Skeletal muscle cell (primary cell): Measurements from ENCODE around the gene GARNL3.

Source experiments
- DNase-seq: peaks from one replicate; pipeline ENCODE4 v3.0.0-alpha.2; 2010; ENCODE audit warnings: low read depth
- H3K4me3 ChIP-seq: 2 replicates; pipeline ENCODE4 v1.5.1; 2011; ENCODE audit warnings: low read depth, mild to moderate bottlenecking, control low read depth, low read length, moderate library complexity

The GARNL3 gene

GRCh38 chr9:127305206-127305837 is 40.7 kb downstream of the GARNL3 start:
- DNase-seq: no peak

GRCh38 chr9:127305838-127306226 is 41.3 kb downstream of the GARNL3 start:
- DNase-seq: no peak
- no peak overlapping the region for H3K4me3 ChIP-seq

More at GRCh38 chr9:127305206-127305837, 40.7 kb downstream of the GARNL3 start:
- H3K4me3 ChIP-seq: no peak overlapping the region

- no peak for DNase-seq
- H3K4me3 ChIP-seq: no peak overlapping the region
Measured at GRCh38 chr9:127307802-127308201, 43.2 kb downstream of the GARNL3 start.

- no peak for DNase-seq
Measured at GRCh38 chr9:127308652-127309434, 44.3 kb downstream of the GARNL3 start.

GRCh38 chr9:127309715-127310114 is 45.1 kb downstream of the GARNL3 start:
- DNase-seq: no peak
- H3K4me3 ChIP-seq: no peak overlapping the region

More at GRCh38 chr9:127308652-127309434, 44.3 kb downstream of the GARNL3 start:
- no peak overlapping the region for H3K4me3 ChIP-seq

GRCh38 chr9:127311239-127311741 is 46.7 kb downstream of the GARNL3 start:
- peak; percentile 42 for DNase-seq
- H3K4me3 ChIP-seq: no peak overlapping the region

GRCh38 chr9:127313042-127313560 is 48.5 kb downstream of the GARNL3 start:
- no peak overlapping the region for H3K4me3 ChIP-seq
- DNase-seq: no peak

GRCh38 chr9:127314911-127315310 is 50.3 kb downstream of the GARNL3 start:
- DNase-seq: no peak
- H3K4me3 ChIP-seq: no peak overlapping the region

GRCh38 chr9:127316586-127317323 is 52.2 kb downstream of the GARNL3 start:
- H3K4me3 ChIP-seq: no peak overlapping the region
- no peak for DNase-seq

- no peak overlapping the region for H3K4me3 ChIP-seq
- DNase-seq: peak; percentile 35
Measured at GRCh38 chr9:127318651-127319167, 54.1 kb downstream of the GARNL3 start.

- no peak overlapping the region for H3K4me3 ChIP-seq
- DNase-seq: no peak
Measured at GRCh38 chr9:127319366-127320114, 55.0 kb downstream of the GARNL3 start.

GRCh38 chr9:127320115-127320378 is 55.5 kb downstream of the GARNL3 start:
- DNase-seq: no peak

GRCh38 chr9:127323393-127323792 is 58.8 kb downstream of the GARNL3 start:
- no peak for DNase-seq
- H3K4me3 ChIP-seq: no peak overlapping the region

More at GRCh38 chr9:127320115-127320378, 55.5 kb downstream of the GARNL3 start:
- H3K4me3 ChIP-seq: no peak overlapping the region

GRCh38 chr9:127330501-127330900 is 65.9 kb downstream of the GARNL3 start:
- H3K4me3 ChIP-seq: no peak overlapping the region
- no peak for DNase-seq

- no peak overlapping the region for H3K4me3 ChIP-seq
- DNase-seq: no peak
Measured at GRCh38 chr9:127333221-127334064, 68.9 kb downstream of the GARNL3 start.

GRCh38 chr9:127334725-127335124 is 70.2 kb downstream of the GARNL3 start:
- DNase-seq: no peak
- no peak overlapping the region for H3K4me3 ChIP-seq

GRCh38 chr9:127336086-127336485 is 71.5 kb downstream of the GARNL3 start:
- H3K4me3 ChIP-seq: no peak overlapping the region
- DNase-seq: peak; percentile 49
